ENCODE results near the gene PGM5.

PGM5 gene

GRCh38 chr9:68497629-68498028 lies 141.2 kb downstream of the PGM5 start:
- no peak for DNase-seq (ENCODE audit: low spot score)

GRCh38 chr9:68498816-68499215 lies 142.4 kb downstream of the PGM5 start:
- no peak for DNase-seq (ENCODE audit: low spot score)

- no peak for DNase-seq (ENCODE audit: low spot score)
Measured at GRCh38 chr9:68500457-68501381, 144.3 kb downstream of the PGM5 start.

GRCh38 chr9:68502279-68502678 lies 145.9 kb downstream of the PGM5 start:
- no peak for DNase-seq (ENCODE audit: low spot score)

- DNase-seq (ENCODE audit: low spot score): no peak
Measured at GRCh38 chr9:68505681-68506409, 149.4 kb downstream of the PGM5 start.

GRCh38 chr9:68506551-68506950 lies 150.1 kb downstream of the PGM5 start:
- no peak for DNase-seq (ENCODE audit: low spot score)

GRCh38 chr9:68507130-68507805 lies 150.9 kb downstream of the PGM5 start:
- DNase-seq (ENCODE audit: low spot score): peak; percentile 41

- DNase-seq (ENCODE audit: low spot score): no peak
Measured at GRCh38 chr9:68507806-68508145, 151.4 kb downstream of the PGM5 start.

- DNase-seq (ENCODE audit: low spot score): peak; percentile 3
Measured at GRCh38 chr9:68508547-68508946, 152.1 kb downstream of the PGM5 start.

- no peak for DNase-seq (ENCODE audit: low spot score)
Measured at GRCh38 chr9:68509689-68510088, 153.3 kb downstream of the PGM5 start.

- DNase-seq (ENCODE audit: low spot score): no peak
Measured at GRCh38 chr9:68513385-68513784, 157.0 kb downstream of the PGM5 start.

- DNase-seq (ENCODE audit: low spot score): no peak
Measured at GRCh38 chr9:68513981-68514380, 157.6 kb downstream of the PGM5 start.

- DNase-seq (ENCODE audit: low spot score): no peak
Measured at GRCh38 chr9:68515326-68516017, 159.1 kb downstream of the PGM5 start.

- no peak for DNase-seq (ENCODE audit: low spot score)
Measured at GRCh38 chr9:68522131-68522530, 165.7 kb downstream of the PGM5 start.

GRCh38 chr9:68522954-68523353 lies 166.5 kb downstream of the PGM5 start:
- no peak for DNase-seq (ENCODE audit: low spot score)

GRCh38 chr9:68523367-68523936 lies 167.0 kb downstream of the PGM5 start:
- DNase-seq (ENCODE audit: low spot score): no peak

- DNase-seq (ENCODE audit: low spot score): no peak
Measured at GRCh38 chr9:68530618-68531017, 174.2 kb downstream of the PGM5 start.

- DNase-seq (ENCODE audit: low spot score): no peak
Measured at GRCh38 chr9:68532131-68532530, 175.7 kb downstream of the PGM5 start.

- no peak for DNase-seq (ENCODE audit: low spot score)
Measured at GRCh38 chr9:68533678-68534077, 177.3 kb downstream of the PGM5 start.

GRCh38 chr9:68536876-68537615 lies 180.6 kb downstream of the PGM5 start:
- no peak for DNase-seq (ENCODE audit: low spot score)

GRCh38 chr9:68537616-68537880 lies 181.1 kb downstream of the PGM5 start:
- DNase-seq (ENCODE audit: low spot score): no peak

Measured in SW480 (cell line).